HS-5 (cell line): Measurements from ENCODE around the gene ACBD6.

Experiments
- DNase-seq: peaks from one replicate; pipeline ENCODE4 v3.0.0-alpha.2; 2012; ENCODE audit warnings: low read depth

The ACBD6 gene

GRCh38 chr1:180239145-180240096 is 263.0 kb downstream of the ACBD6 start:
- no peak for DNase-seq

DNA sequence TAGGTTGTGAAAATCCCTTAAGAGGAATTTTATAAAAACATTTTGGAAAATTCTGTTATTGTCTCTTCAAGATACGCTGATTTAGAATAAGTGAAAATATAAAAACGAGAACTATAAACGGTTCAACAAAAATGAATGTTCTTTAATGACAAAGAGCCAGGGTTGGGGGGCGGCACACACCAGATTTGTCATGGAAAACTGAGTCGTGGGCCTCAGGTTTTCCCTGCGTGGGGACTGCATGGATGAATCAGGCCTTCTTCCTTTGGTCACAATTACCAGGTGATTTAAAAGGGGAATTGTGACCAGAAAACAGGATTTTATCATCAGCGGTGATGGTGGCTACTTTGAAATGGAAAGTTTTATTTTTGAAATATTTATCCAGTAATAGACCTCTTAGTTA is 263.7 kb downstream of the ACBD6 start:
- DNase-seq = no peak
